ENCODE results near the gene GAPT.

Gene GAPT

GRCh38 chr5:58462154-58462553 is 29.1 kb upstream of the GAPT start:
- DNase-seq = no peak

- DNase-seq = peak; percentile 32 to 70
These were observed 28.5 kb upstream of the GAPT start for GRCh38 chr5:58462623-58463230.

GRCh38 chr5:58466939-58467338 is 24.3 kb upstream of the GAPT start:
- DNase-seq = peak; percentile 14 to 35

GRCh38 chr5:58469896-58470295 is 21.3 kb upstream of the GAPT start:
- DNase-seq = no peak

- no peak for DNase-seq
These were observed 15.8 kb upstream of the GAPT start for GRCh38 chr5:58475404-58475803.

GRCh38 chr5:58477760-58478376 is 13.4 kb upstream of the GAPT start:
- no peak for DNase-seq

GRCh38 chr5:58481066-58481676 is 10.1 kb upstream of the GAPT start:
- DNase-seq = no peak

GRCh38 chr5:58481828-58482227 is 9.4 kb upstream of the GAPT start:
- DNase-seq = no peak

- DNase-seq = no peak
These were observed 8.7 kb upstream of the GAPT start for GRCh38 chr5:58482536-58482935.

GRCh38 chr5:58484505-58484904 is 6.7 kb upstream of the GAPT start:
- no peak for DNase-seq

- no peak for DNase-seq
These were observed 4.9 kb upstream of the GAPT start for GRCh38 chr5:58486290-58486689.

GRCh38 chr5:58490402-58491050 is 709 bp upstream of the GAPT start:
- DNase-seq = peak in 1 of 2 donors; percentile 12

- DNase-seq = no peak
These were observed 1.9 kb downstream of the GAPT start for GRCh38 chr5:58493141-58493540.

GRCh38 chr5:58496488-58496887 is 5.3 kb downstream of the GAPT start:
- no peak for DNase-seq

- DNase-seq = no peak
These were observed 6.2 kb downstream of the GAPT start for GRCh38 chr5:58497386-58497785.

- DNase-seq = no peak
These were observed 6.7 kb downstream of the GAPT start for GRCh38 chr5:58497921-58498320.

GRCh38 chr5:58498340-58498942 is 7.2 kb downstream of the GAPT start:
- DNase-seq = no peak

GRCh38 chr5:58499231-58499630 is 8.0 kb downstream of the GAPT start:
- no peak for DNase-seq

GRCh38 chr5:58499941-58500340 is 8.7 kb downstream of the GAPT start:
- DNase-seq = no peak

- DNase-seq = no peak
These were observed 10.7 kb downstream of the GAPT start for GRCh38 chr5:58501778-58502417.

- no peak for DNase-seq
These were observed 12.3 kb downstream of the GAPT start for GRCh38 chr5:58503390-58504046.

GRCh38 chr5:58504766-58505165 is 13.5 kb downstream of the GAPT start:
- DNase-seq = no peak

GRCh38 chr5:58505502-58505901 is 14.3 kb downstream of the GAPT start:
- DNase-seq = no peak

Data from CD4-positive, alpha-beta T cell treated with Interleukin-1 beta for 1 hour (primary cell).